Lower leg skin (tissue), 4 donors: ENCODE results near the gene GSTM4. TPM values are rescaled to one million over a fixed set of nuclear protein-coding genes. Genes with fewer than 3 reads are reported as not detected.

Experiments
- DNase-seq, 2 donors: peaks; one replicate each; pipeline ENCODE4 v3.0.0-alpha.2; 2019; ENCODE audit warnings: low spot score in 2 of 2
- H3K4me3 ChIP-seq: fragments of 200-600 bp; sonication (generic); 2 replicates; pipeline ENCODE4 v1.5.1; 2017; ENCODE audit warnings: mild to moderate bottlenecking, low read depth; ENCODE audit not compliant: poor library complexity, severe bottlenecking
- CTCF ChIP-seq, 3 donors: fragments of 450-650 bp; IDR thresholded peaks; one replicate each; pipeline ENCODE4 v1.5.1; 2016; ENCODE audit warnings: antibody characterized with exemption in 3 of 3, mild to moderate bottlenecking in 3 of 3, moderate library complexity in 2 of 3
- POLR2A ChIP-seq, 2 donors: fragments of 450-650 bp; IDR thresholded peaks; one replicate each; pipeline ENCODE4 v1.6.1; 2016 to 2017; ENCODE audit warnings: antibody characterized with exemption in 2 of 2, mild to moderate bottlenecking in 1 of 2, moderate library complexity in 1 of 2
- WGBS, 2 donors: methylation state at CpG; one replicate each; pipeline ENCODE4 v1.1.5; 2018; 5-methylcytosine and 5-hydroxymethylcytosine counted together
- intact Hi-C: fragments of 100-400 bp; cut with DNase I; formaldehyde crosslinking; loops from one replicate; pipeline ENCODE4 v1.15.0; 2023; ENCODE audit warnings: low total_unique reads
- total RNA-seq, 4 donors: library from RNA; depleted of rRNA; stranded (reverse); fragments of >200 nt; gene quantifications; one replicate each; pipeline ENCODE4 v1.1.0, GENCODE V29; 2016

GSTM4 gene
- total RNA-seq, 4 donors from 2014 or later = 13.4 to 23.3 (median 19.1) TPM

- H3K4me3 ChIP-seq = no peak overlapping the region
- TF ChIP-seq POLR2A (IDR thresholded peaks at IDR 0.05) = no peak
- no peak for DNase-seq
- 59 to 64% methylated on average over 3 of the region's 3 CpGs for WGBS, 2 donors
- intact Hi-C loops = loop anchor here (10.0 kb wide), 1 partner anchor 51 kb away; no protein-coding TSS in a partner anchor
These were observed 40.0 kb upstream of the GSTM4 start for GRCh38 chr1:109615879-109616278.

GRCh38 chr1:109616391-109616790 lies 39.5 kb upstream of the GSTM4 start:
- no peak for DNase-seq
- intact Hi-C loops = loop anchor here (10.0 kb wide), 1 partner anchor 52 kb away; no protein-coding TSS in a partner anchor
- TF ChIP-seq POLR2A (IDR thresholded peaks at IDR 0.05) (no peak), CTCF (IDR thresholded peaks at IDR 0.05) (no peak)
- no peak overlapping the region for H3K4me3 ChIP-seq
- 71 to 83% methylated on average over 3 of the region's 3 CpGs for WGBS, 2 donors

GRCh38 chr1:109617291-109617801 lies 38.6 kb upstream of the GSTM4 start:
- no peak overlapping the region for H3K4me3 ChIP-seq
- TF ChIP-seq POLR2A (IDR thresholded peaks at IDR 0.05) (no peak), CTCF (IDR thresholded peaks at IDR 0.05) (no peak)
- no peak for DNase-seq
- intact Hi-C loops = loop anchor here (10.0 kb wide), 1 partner anchor 53 kb away; no protein-coding TSS in a partner anchor
- 39 to 50% methylated on average over 3 of the region's 3 CpGs for WGBS, 2 donors

GRCh38 chr1:109618661-109619575 lies 37.0 kb upstream of the GSTM4 start:
- 39 to 43% methylated on average over 9 of the region's 9 CpGs for WGBS, 2 donors
- TF ChIP-seq POLR2A (IDR thresholded peaks at IDR 0.05) = no peak
- no peak for TF ChIP-seq CTCF (IDR thresholded peaks at IDR 0.05)
- intact Hi-C loops = loop anchor here (10.0 kb wide), 1 partner anchor 54 kb away; no protein-coding TSS in a partner anchor
- no peak overlapping the region for H3K4me3 ChIP-seq
- DNase-seq = no peak

- peak within 1 kb of the TSS; percentile 44 for H3K4me3 ChIP-seq
- 0 to 1% methylated on average over 28 to 43 of the region's 47 CpGs for WGBS, 2 donors
- TF ChIP-seq POLR2A (IDR thresholded peaks at IDR 0.05) (no peak), CTCF (IDR thresholded peaks at IDR 0.05) (no peak)
- peak; percentile 61 to 96 for DNase-seq
- intact Hi-C loops = loop anchor here (10.0 kb wide), 2 partner anchors 55 to 75 kb away; partner anchors contain the start of gene GNAI3
These were observed 36.1 kb upstream of the GSTM4 start, which contains the start of the genes AMPD2 and GNAT2 for GRCh38 chr1:109619576-109620400. Gene AMPD2, plus strand, starts transcription at chr1:109619837. Its CDS starts 1,339 bp downstream, at chr1:109621176. Gene GNAT2, minus strand, starts transcription at chr1:109619616. Its CDS starts 6,746 bp downstream, at chr1:109612870.
